Esophagus squamous epithelium (tissue), 5 donors: ENCODE data around the gene ZDHHC14. TPM values are rescaled to one million over a fixed set of nuclear protein-coding genes. Genes with fewer than 3 reads are reported as not detected.

ENCODE experiments used
- DNase-seq: peaks from one replicate; lab custom pipeline; 2025; lab: John Stamatoyannopoulos, UW
- H3K27ac ChIP-seq, 4 donors: fragments of 200-600 bp; sonication (generic); one replicate each; pipeline ENCODE4 v1.5.1; 2016 to 2019; ENCODE audit warnings: mild to moderate bottlenecking in 1 of 4
- H3K27me3 ChIP-seq, 4 donors: fragments of 200-600 bp; sonication (generic); 1 replicate in 3 of 4; 2 replicates in 1 of 4; pipeline versions ENCODE4 v1.5.1 to v1.6.0; 2017 to 2021; ENCODE audit warnings: antibody characterized with exemption in 1 of 4
- H3K36me3 ChIP-seq, 3 donors: fragments of 200-600 bp; sonication (generic); one replicate each; pipeline ENCODE4 v1.5.1; 2016 to 2019
- H3K4me1 ChIP-seq, 3 donors: fragments of 200-600 bp; sonication (generic); one replicate each; pipeline ENCODE4 v1.5.1; 2017 to 2019
- H3K4me3 ChIP-seq, 4 donors: fragments of 200-600 bp; sonication (generic); 1 replicate in 3 of 4; 2 replicates in 1 of 4; pipeline ENCODE4 v1.5.1; 2016 to 2019; ENCODE audit warnings: mild to moderate bottlenecking in 2 of 4, moderate library complexity in 1 of 4
- H3K9me3 ChIP-seq, 3 donors: fragments of 200-600 bp; sonication (generic); one replicate each; pipeline ENCODE4 v1.5.1; 2016 to 2019
- POLR2A ChIP-seq, 4 donors: fragments of 450-650 bp; IDR thresholded peaks; one replicate each; pipeline ENCODE4 v1.6.1; 2017; ENCODE audit warnings: antibody characterized with exemption in 4 of 4, mild to moderate bottlenecking in 4 of 4, moderate library complexity in 3 of 4
- WGBS, 2 donors: methylation state at CpG; one replicate each; pipeline ENCODE4 v1.1.5; 2018; 5-methylcytosine and 5-hydroxymethylcytosine counted together
- intact Hi-C: fragments of 100-400 bp; cut with DNase I; formaldehyde crosslinking; loops from one replicate; pipeline ENCODE4 v1.15.0; 2022
- total RNA-seq, 4 donors: library from RNA; depleted of rRNA; stranded (reverse); fragments of >200 nt; gene quantifications; one replicate each; pipeline ENCODE4 v1.1.0, GENCODE V29; 2016
- TF ChIP-seq, protein P1 (sequence below), 6 experiments: fragments of 450-650 bp in 4 of 6; fragments of 200-600 bp in 2 of 6; sonication (generic) in 2 of 6; IDR thresholded peaks; one replicate each; pipeline ENCODE4 v1.5.1; 2016 to 2019; ENCODE audit warnings: antibody characterized with exemption in 6 of 6, mild to moderate bottlenecking in 4 of 6, moderate library complexity in 4 of 6
- donor health status: DM: yes; HTN: yes; CAD: no.

Gene ZDHHC14
- total RNA-seq, 4 donors from 2014 or later: 6.1 to 15.6 (median 6.9) TPM

DNA sequence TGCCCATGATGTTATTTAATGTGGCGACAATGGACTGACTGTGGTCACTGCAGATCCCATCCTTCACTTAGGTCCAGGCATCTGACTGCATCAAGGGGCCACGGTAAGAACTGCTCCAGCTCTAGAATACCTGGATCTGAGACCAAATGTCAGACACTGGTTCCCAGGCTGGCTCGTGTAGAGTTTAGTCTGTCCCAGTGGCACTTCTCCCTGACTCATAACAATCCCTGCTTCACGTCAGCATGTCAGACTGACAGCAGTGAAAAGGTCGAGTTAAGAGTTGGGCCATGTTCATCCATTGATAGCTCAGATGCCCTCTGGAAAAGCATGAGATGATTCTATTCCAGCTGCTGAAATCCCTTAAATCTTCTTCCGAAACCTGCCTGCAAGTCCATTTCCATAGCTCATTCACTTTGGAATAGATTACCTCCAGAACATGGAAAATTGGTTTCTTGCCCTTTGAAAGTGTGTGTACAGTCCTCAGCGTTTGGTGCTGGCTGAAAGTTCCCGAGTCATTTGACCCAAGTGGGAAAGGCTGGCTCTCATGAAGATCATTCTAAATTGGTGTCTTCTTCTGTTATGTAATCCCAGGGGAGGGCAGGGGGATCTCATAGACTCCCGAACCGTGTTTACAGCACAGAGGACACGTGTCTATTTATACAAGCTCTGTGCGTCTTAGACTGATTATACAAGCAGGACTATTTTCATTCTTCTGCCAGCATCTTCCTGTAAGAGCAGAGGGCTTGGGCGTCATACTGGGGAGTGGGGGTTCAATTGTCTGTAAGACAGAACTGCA is 160.8 kb downstream of the ZDHHC14 start:
- H3K27me3 ChIP-seq: peaks cover 0 to 11% (median 0%) of the 10 kb centered on the region in 4 donors
- H3K36me3 ChIP-seq: no peaks in the 10 kb centered on the region
- no peak for DNase-seq
- WGBS, 2 donors: 70 to 73% methylated on average over 12 to 13 of the region's 13 CpGs
- H3K27ac ChIP-seq: no peak overlapping the region
- no peaks in the 10 kb centered on the region for H3K9me3 ChIP-seq
- H3K4me3 ChIP-seq: no peak overlapping the region
- H3K4me1 ChIP-seq: peaks cover 0 to 14% (median 5%) of the 10 kb centered on the region in 3 donors
- intact Hi-C loops: no loop called here
- no peak for TF ChIP-seq POLR2A (IDR thresholded peaks at IDR 0.05)
- TF ChIP-seq, protein P1, sequence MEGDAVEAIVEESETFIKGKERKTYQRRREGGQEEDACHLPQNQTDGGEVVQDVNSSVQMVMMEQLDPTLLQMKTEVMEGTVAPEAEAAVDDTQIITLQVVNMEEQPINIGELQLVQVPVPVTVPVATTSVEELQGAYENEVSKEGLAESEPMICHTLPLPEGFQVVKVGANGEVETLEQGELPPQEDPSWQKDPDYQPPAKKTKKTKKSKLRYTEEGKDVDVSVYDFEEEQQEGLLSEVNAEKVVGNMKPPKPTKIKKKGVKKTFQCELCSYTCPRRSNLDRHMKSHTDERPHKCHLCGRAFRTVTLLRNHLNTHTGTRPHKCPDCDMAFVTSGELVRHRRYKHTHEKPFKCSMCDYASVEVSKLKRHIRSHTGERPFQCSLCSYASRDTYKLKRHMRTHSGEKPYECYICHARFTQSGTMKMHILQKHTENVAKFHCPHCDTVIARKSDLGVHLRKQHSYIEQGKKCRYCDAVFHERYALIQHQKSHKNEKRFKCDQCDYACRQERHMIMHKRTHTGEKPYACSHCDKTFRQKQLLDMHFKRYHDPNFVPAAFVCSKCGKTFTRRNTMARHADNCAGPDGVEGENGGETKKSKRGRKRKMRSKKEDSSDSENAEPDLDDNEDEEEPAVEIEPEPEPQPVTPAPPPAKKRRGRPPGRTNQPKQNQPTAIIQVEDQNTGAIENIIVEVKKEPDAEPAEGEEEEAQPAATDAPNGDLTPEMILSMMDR (IDR thresholded peaks at IDR 0.05): no peak

DNA sequence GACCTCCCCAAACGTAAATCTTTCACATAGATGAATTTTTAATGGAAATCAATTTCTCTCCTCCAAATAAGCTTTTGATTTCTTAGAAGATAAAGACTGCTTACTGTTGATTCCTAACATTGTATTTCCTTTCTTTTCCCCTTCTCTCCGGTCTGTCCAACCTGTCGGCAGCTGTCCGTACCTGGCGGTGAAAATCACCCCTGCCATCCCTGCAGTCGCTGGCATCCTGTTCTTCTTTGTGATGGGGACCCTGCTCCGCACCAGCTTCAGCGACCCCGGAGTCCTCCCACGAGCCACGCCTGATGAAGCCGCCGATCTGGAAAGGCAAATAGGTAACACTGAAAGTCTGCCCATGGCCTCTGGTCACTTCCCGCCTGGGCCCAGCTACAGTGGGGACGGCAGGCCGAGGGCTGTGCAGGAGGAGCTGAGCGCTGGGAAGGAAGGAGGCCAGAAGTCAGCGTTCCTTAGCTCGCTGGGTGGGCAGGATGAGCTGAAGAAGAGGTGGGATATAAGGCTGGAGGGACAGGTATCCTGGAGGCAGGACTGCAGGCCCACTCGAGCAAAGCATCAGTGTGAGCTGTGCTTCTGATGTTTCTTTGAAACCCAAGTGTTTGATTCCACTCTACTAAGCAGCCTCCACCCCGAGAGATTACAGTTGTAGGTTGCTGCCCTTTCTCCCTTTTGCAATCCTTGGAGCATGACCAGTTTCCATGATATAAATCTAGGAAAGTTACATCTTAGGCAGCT is 161.6 kb downstream of the ZDHHC14 start:
- peaks cover 0 to 7% (median 0%) of the 10 kb centered on the region in 3 donors for H3K4me1 ChIP-seq
- no peak overlapping the region for H3K4me3 ChIP-seq
- WGBS, 2 donors: 76 to 82% methylated on average over 10 to 13 of the region's 21 CpGs
- H3K36me3 ChIP-seq: no peaks in the 10 kb centered on the region
- no peak overlapping the region for H3K27ac ChIP-seq
- peaks cover 0 to 11% (median 0%) of the 10 kb centered on the region in 4 donors for H3K27me3 ChIP-seq
- intact Hi-C loops: no loop called here
- TF ChIP-seq, protein P1 (IDR thresholded peaks at IDR 0.05): no peak
- no peak for TF ChIP-seq POLR2A (IDR thresholded peaks at IDR 0.05)
- no peak for DNase-seq
- no peaks in the 10 kb centered on the region for H3K9me3 ChIP-seq

DNA sequence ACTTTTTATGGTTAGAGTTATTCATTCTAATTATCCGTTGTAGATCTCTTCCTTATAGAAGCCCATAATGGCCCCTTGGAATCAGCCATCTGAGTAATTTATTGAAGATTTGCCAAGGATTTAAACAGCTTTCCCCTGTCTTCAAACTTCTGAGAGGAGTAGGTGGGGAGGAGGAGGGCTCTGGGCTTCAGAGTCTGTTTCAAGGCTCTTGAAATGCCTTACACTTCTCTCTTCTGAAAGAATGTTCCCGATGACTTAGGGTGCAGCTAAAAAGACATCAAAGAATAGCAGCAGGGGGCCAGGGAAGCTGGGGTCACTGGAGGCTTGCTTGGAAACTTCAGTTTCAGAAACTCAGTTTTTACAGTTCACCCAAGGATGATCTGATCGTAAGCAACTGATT is 165.3 kb downstream of the ZDHHC14 start:
- H3K4me1 ChIP-seq: peaks cover 0 to 9% (median 3%) of the 10 kb centered on the region in 3 donors
- TF ChIP-seq, protein P1 (IDR thresholded peaks at IDR 0.05): no peak
- TF ChIP-seq POLR2A (IDR thresholded peaks at IDR 0.05): no peak
- H3K36me3 ChIP-seq: no peaks in the 10 kb centered on the region
- no peak overlapping the region for H3K27ac ChIP-seq
- no peak for DNase-seq
- no peaks in the 10 kb centered on the region for H3K9me3 ChIP-seq
- intact Hi-C loops: no loop called here
- peaks cover 0 to 5% (median 0%) of the 10 kb centered on the region in 4 donors for H3K27me3 ChIP-seq
- H3K4me3 ChIP-seq: no peak overlapping the region
- WGBS, 2 donors: 63 to 64% methylated on average over 3 of the region's 3 CpGs

DNA sequence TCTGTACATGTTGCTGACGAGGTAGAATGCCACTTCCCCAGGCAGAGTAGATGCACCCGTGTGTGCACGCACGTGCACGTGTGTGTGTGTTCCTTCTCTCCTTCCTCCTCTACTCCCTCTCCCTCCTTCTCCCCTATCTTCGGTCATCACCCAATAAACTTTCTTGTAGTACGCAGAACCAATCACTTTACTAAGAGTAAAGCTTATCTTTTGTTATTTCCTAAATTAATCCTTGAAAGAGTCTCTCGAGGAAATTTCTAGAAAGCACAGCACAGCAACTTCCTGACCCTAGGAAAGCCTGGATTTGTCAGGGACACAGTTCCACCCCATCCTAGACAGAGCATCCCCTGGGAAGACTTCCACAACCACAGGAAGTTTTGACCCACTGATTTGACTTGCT is 166.1 kb downstream of the ZDHHC14 start:
- 90 to 91% methylated on average over 8 of the region's 8 CpGs for WGBS, 2 donors
- intact Hi-C loops: no loop called here
- H3K4me3 ChIP-seq: no peak overlapping the region
- DNase-seq: no peak
- peaks cover 0 to 17% (median 4%) of the 10 kb centered on the region in 3 donors for H3K4me1 ChIP-seq
- no peak overlapping the region for H3K27ac ChIP-seq
- no peaks in the 10 kb centered on the region for H3K36me3 ChIP-seq
- H3K9me3 ChIP-seq: no peaks in the 10 kb centered on the region
- peaks cover 0 to 5% (median 0%) of the 10 kb centered on the region in 4 donors for H3K27me3 ChIP-seq
- TF ChIP-seq, protein P1 (IDR thresholded peaks at IDR 0.05): no peak
- no peak for TF ChIP-seq POLR2A (IDR thresholded peaks at IDR 0.05)
